ENCODE results near the gene GJB5. TPM values are rescaled to one million over a fixed set of nuclear protein-coding genes. Genes with fewer than 3 reads are reported as not detected.

GJB5 gene
- total RNA-seq, 1 experiment from 2014 or later: not detected

- no peak for DNase-seq (ENCODE audit: low spot score)
These were observed 39.3 kb downstream of the GJB5 start for GRCh38 chr1:34794001-34794789.

GRCh38 chr1:34794790-34795180 is 39.9 kb downstream of the GJB5 start:
- DNase-seq (ENCODE audit: low spot score): no peak

- DNase-seq (ENCODE audit: low spot score): no peak
These were observed 41.1 kb downstream of the GJB5 start for GRCh38 chr1:34795916-34796315.

- DNase-seq (ENCODE audit: low spot score): no peak
These were observed 42.1 kb downstream of the GJB5 start for GRCh38 chr1:34796990-34797389.

- DNase-seq (ENCODE audit: low spot score): no peak
These were observed 45.4 kb downstream of the GJB5 start for GRCh38 chr1:34800214-34800613.

- no peak for DNase-seq (ENCODE audit: low spot score)
These were observed 48.9 kb downstream of the GJB5 start for GRCh38 chr1:34803770-34804169.

GRCh38 chr1:34806396-34806795 is 51.5 kb downstream of the GJB5 start:
- no peak for DNase-seq (ENCODE audit: low spot score)

Other genes starting within 250 kb of the GJB5 start
- 1.3 and 1.9 TPM in 2 replicates for gene GJB4, start 4.7 kb downstream of the GJB5 start, total RNA-seq (2014; rRNA removed; shearing (Covaris generic))
- 63.6 and 70.4 TPM in 2 replicates for gene GJB3, start 26.2 kb downstream of the GJB5 start, total RNA-seq (2014; rRNA removed; shearing (Covaris generic))
- gene GJA4, start 38.0 kb downstream of the GJB5 start, total RNA-seq (2014; rRNA removed; shearing (Covaris generic)): not detected in 2 replicates
- 31.5 and 37.7 TPM in 2 replicates for gene SMIM12, start 104.7 kb downstream of the GJB5 start, total RNA-seq (2014; rRNA removed; shearing (Covaris generic))
- gene DLGAP3, start 174.6 kb downstream of the GJB5 start, total RNA-seq (2014; rRNA removed; shearing (Covaris generic)): 0.44 TPM in 1 of 2 replicates, not detected in the other
- 11.7 TPM in 2 replicates for gene TMEM35B, start 230.3 kb downstream of the GJB5 start, total RNA-seq (2014; rRNA removed; shearing (Covaris generic))

All from HT-29 (cell line).